Mesenchymal stem cell (in vitro differentiated cells and primary cell): ENCODE results near the gene SDCBP2.
A peak's percentile ranks its signal among the peaks of the same experiment; 100 is the strongest.

Experiments
- DNase-seq: peaks from one replicate; pipeline ENCODE4 v3.0.0-alpha.2; 2013
- H2AFZ ChIP-seq: one replicate; pipeline ENCODE4 v1.6.1; 2013; ENCODE audit warnings: low read depth, mild to moderate bottlenecking, control low read depth, inconsistent platforms, low read length, moderate library complexity
- H2AK5ac ChIP-seq: 2 replicates; pipeline ENCODE4 v1.6.1; 2013; ENCODE audit warnings: low read length, moderate library complexity, mild to moderate bottlenecking, inconsistent platforms; ENCODE audit not compliant: severe bottlenecking
- H2BK120ac ChIP-seq: one replicate; pipeline ENCODE4 v1.6.1; 2013; ENCODE audit warnings: low read depth, mild to moderate bottlenecking, inconsistent platforms, low read length, moderate library complexity
- H2BK12ac ChIP-seq, 2 experiments: one replicate each; pipeline ENCODE4 v1.6.1; 2013; ENCODE audit warnings: inconsistent platforms in 2 of 2, low read length in 2 of 2, mild to moderate bottlenecking in 2 of 2, moderate library complexity in 2 of 2, control low read depth in 1 of 2
- H2BK15ac ChIP-seq: one replicate; pipeline ENCODE4 v1.6.1; 2013; ENCODE audit warnings: mild to moderate bottlenecking, low read depth, inconsistent platforms; ENCODE audit not compliant: poor library complexity, severe bottlenecking
- H2BK5ac ChIP-seq: 2 replicates; pipeline ENCODE4 v1.6.1; 2013; ENCODE audit warnings: low read depth, mild to moderate bottlenecking, low read length, control low read depth, inconsistent platforms; ENCODE audit not compliant: poor library complexity, severe bottlenecking
- H3K14ac ChIP-seq, 2 experiments: one replicate each; pipeline ENCODE4 v1.6.1; 2013; ENCODE audit warnings: inconsistent platforms in 2 of 2, low read length in 2 of 2, control low read depth in 1 of 2, mild to moderate bottlenecking in 1 of 2, moderate library complexity in 1 of 2
- H3K18ac ChIP-seq, 2 experiments: one replicate each; pipeline ENCODE4 v1.6.1; 2013; ENCODE audit warnings: inconsistent platforms in 2 of 2, low read length in 2 of 2, control low read depth in 1 of 2, low read depth in 1 of 2, mild to moderate bottlenecking in 1 of 2
- H3K23ac ChIP-seq, 2 experiments: one replicate each; pipeline ENCODE4 v1.6.1; 2013; ENCODE audit warnings: inconsistent platforms in 2 of 2, low read length in 2 of 2, mild to moderate bottlenecking in 2 of 2, moderate library complexity in 2 of 2, control low read depth in 1 of 2
- H3K27ac ChIP-seq: 2 replicates; pipeline ENCODE4 v1.5.1; 2013; ENCODE audit warnings: mild to moderate bottlenecking, moderate library complexity, low read length, control low read depth, inconsistent platforms; ENCODE audit not compliant: poor library complexity, severe bottlenecking
- H3K27me3 ChIP-seq, 2 experiments: 2 replicates each; pipeline versions ENCODE4 v1.6.1 to v1.7.0; 2013; ENCODE audit warnings: low read length in 2 of 2, mild to moderate bottlenecking in 2 of 2, moderate library complexity in 2 of 2, control low read depth in 1 of 2, inconsistent platforms in 1 of 2; ENCODE audit not compliant: control insufficient read depth in 1 of 2, insufficient read depth in 1 of 2
- H3K36me3 ChIP-seq, 2 experiments: 2 replicates each; pipeline versions ENCODE4 v1.6.1 to v1.7.0; 2013; ENCODE audit warnings: low read length in 2 of 2, control low read depth in 1 of 2, inconsistent platforms in 1 of 2, low read depth in 1 of 2, mild to moderate bottlenecking in 1 of 2; ENCODE audit not compliant: insufficient read depth in 2 of 2, control insufficient read depth in 1 of 2
- H3K4ac ChIP-seq, 2 experiments: one replicate each; pipeline ENCODE4 v1.6.1; 2013; ENCODE audit warnings: inconsistent platforms in 2 of 2, low read length in 2 of 2, mild to moderate bottlenecking in 2 of 2, moderate library complexity in 2 of 2, control low read depth in 1 of 2, low read depth in 1 of 2
- H3K4me1 ChIP-seq: 2 replicates; pipeline ENCODE4 v1.6.1; 2013; ENCODE audit warnings: low read depth, low read length, control low read depth; ENCODE audit not compliant: control insufficient read depth, insufficient read depth
- H3K4me2 ChIP-seq: 2 replicates; pipeline ENCODE4 v1.6.1; 2013; ENCODE audit warnings: low read length, mild to moderate bottlenecking, inconsistent platforms; ENCODE audit not compliant: poor library complexity, severe bottlenecking
- H3K4me3 ChIP-seq, 2 experiments: 2 replicates each; pipeline versions ENCODE4 v1.5.1 to v1.7.0; 2013; ENCODE audit warnings: low read length in 2 of 2, mild to moderate bottlenecking in 2 of 2, control low read depth in 1 of 2, low read depth in 1 of 2; ENCODE audit not compliant: insufficient read depth in 1 of 2
- H3K79me1 ChIP-seq: replicated peaks from 2 replicates; pipeline ENCODE4 v1.6.1; 2013; ENCODE audit warnings: mild to moderate bottlenecking, control low read depth, low read length, inconsistent platforms; ENCODE audit not compliant: poor library complexity, severe bottlenecking
- H3K9ac ChIP-seq: 2 replicates; pipeline ENCODE4 v1.7.0; 2013; ENCODE audit warnings: mild to moderate bottlenecking, low read length, moderate library complexity
- H3K9me3 ChIP-seq: 2 replicates; pipeline ENCODE4 v1.7.0; 2013; ENCODE audit warnings: mild to moderate bottlenecking, low read length; ENCODE audit not compliant: control insufficient read depth
- H4K8ac ChIP-seq: one replicate; pipeline ENCODE4 v1.6.1; 2013; ENCODE audit warnings: inconsistent platforms, mild to moderate bottlenecking, low read length, moderate library complexity
- H4K91ac ChIP-seq: one replicate; pipeline ENCODE4 v1.6.1; 2013; ENCODE audit warnings: mild to moderate bottlenecking, low read length, inconsistent platforms
- WGBS: methylation state at CpG from one replicate; pipeline ENCODE4 v1.1.7; 2013; ENCODE audit warnings: mixed read lengths; 5-methylcytosine and 5-hydroxymethylcytosine counted together

SDCBP2 gene

GRCh38 chr20:1323256-1323655 is 5.7 kb downstream of the SDCBP2 start:
- Histone ChIP-seq H3K9ac (peak overlapping the region; percentile 75), H3K18ac (peak overlapping the region; percentile 14 to 86), H2BK15ac (no peak overlapping the region), H4K91ac (peak overlapping the region; percentile 85), H3K4me1 (peaks cover 21% of the 10 kb centered on the region), H3K27ac (no peak overlapping the region), H3K27me3 (no peaks in the 10 kb centered on the region), H3K9me3 (no peaks in the 10 kb centered on the region), H2AFZ (no peak overlapping the region), H3K36me3 (peaks cover 0 to 5% of the 10 kb centered on the region in 2 experiments), H3K4me3 (no peak overlapping the region), H3K4me2 (no peak overlapping the region), H2BK12ac (peak overlapping the region; percentile 12 to 92), H3K79me1 (peaks cover 12% of the 10 kb centered on the region), H2BK5ac (no peak overlapping the region), H3K23ac (no peak overlapping the region), H3K14ac (no peak overlapping the region), H2AK5ac (no peak overlapping the region), H4K8ac (peak overlapping the region; percentile 71), H2BK120ac (peak overlapping the region; percentile 34), H3K4ac (peak overlapping the region; percentile 55 to 89)
- no peak for DNase-seq
- 57% methylated on average over 4 of the region's 6 CpGs for WGBS

GRCh38 chr20:1322511-1323245 is 6.3 kb downstream of the SDCBP2 start:
- Histone ChIP-seq H3K9ac (peak overlapping the region; percentile 75), H3K14ac (peak overlapping the region in 1 of 2 experiments; percentile 74), H3K4ac (peak overlapping the region; percentile 55 to 89), H2BK120ac (peak overlapping the region; percentile 69), H3K4me2 (no peak overlapping the region), H3K79me1 (peaks cover 7% of the 10 kb centered on the region), H3K4me3 (no peak overlapping the region), H2AFZ (no peak overlapping the region), H2BK12ac (peak overlapping the region in 1 of 2 experiments; percentile 92), H4K91ac (peak overlapping the region; percentile 85), H3K36me3 (no peaks in the 10 kb centered on the region), H3K9me3 (no peaks in the 10 kb centered on the region), H3K27ac (no peak overlapping the region), H4K8ac (peak overlapping the region; percentile 89), H3K18ac (peak overlapping the region; percentile 74 to 86), H2AK5ac (no peak overlapping the region), H3K4me1 (peaks cover 16% of the 10 kb centered on the region), H2BK5ac (no peak overlapping the region), H3K27me3 (no peaks in the 10 kb centered on the region), H2BK15ac (peak overlapping the region; percentile 37), H3K23ac (no peak overlapping the region)
- DNase-seq: peak; percentile 98
- WGBS: 38% methylated on average over 11 of the region's 11 CpGs

GRCh38 chr20:1321654-1321939 is 7.3 kb downstream of the SDCBP2 start:
- no peak overlapping the region for H2BK5ac ChIP-seq
- no peak overlapping the region for H2AK5ac ChIP-seq
- peak overlapping the region; percentile 12 for H4K91ac ChIP-seq
- H3K4me3 ChIP-seq: no peak overlapping the region
- no peak overlapping the region for H2AFZ ChIP-seq
- H2BK12ac ChIP-seq: peak overlapping the region; percentile 15 to 89
- no peaks in the 10 kb centered on the region for H3K9me3 ChIP-seq
- H3K18ac ChIP-seq: peak overlapping the region; percentile 3 to 69
- no peak overlapping the region for H2BK120ac ChIP-seq
- H3K9ac ChIP-seq: no peak overlapping the region
- no peaks in the 10 kb centered on the region for H3K27me3 ChIP-seq
- H3K4me1 ChIP-seq: peaks cover 11% of the 10 kb centered on the region
- no peaks in the 10 kb centered on the region for H3K36me3 ChIP-seq
- no peak overlapping the region for H3K4me2 ChIP-seq
- peaks cover 2% of the 10 kb centered on the region for H3K79me1 ChIP-seq
- H3K27ac ChIP-seq: no peak overlapping the region
- no peak overlapping the region for H3K14ac ChIP-seq
- peak overlapping the region in 1 of 2 experiments; percentile 6 for H3K4ac ChIP-seq
- H2BK15ac ChIP-seq: peak overlapping the region; percentile 29
- DNase-seq: no peak
- peak overlapping the region; percentile 29 for H4K8ac ChIP-seq
- H3K23ac ChIP-seq: no peak overlapping the region
- WGBS: 82% methylated on average over 4 of the region's 4 CpGs

- WGBS: 86% methylated on average over 16 of the region's 17 CpGs
- H2BK12ac ChIP-seq: peak overlapping the region; percentile 79 to 89
- peak overlapping the region; percentile 38 to 69 for H3K18ac ChIP-seq
These were observed 7.9 kb downstream of the SDCBP2 start for GRCh38 chr20:1320902-1321653.

More at GRCh38 chr20:1320902-1321653, 7.9 kb downstream of the SDCBP2 start:
- no peak overlapping the region for H3K4me3 ChIP-seq
- H3K4me2 ChIP-seq: no peak overlapping the region
- H3K23ac ChIP-seq: no peak overlapping the region
- no peaks in the 10 kb centered on the region for H3K27me3 ChIP-seq
- peak overlapping the region in 1 of 2 experiments; percentile 9 for H3K14ac ChIP-seq
- no peak overlapping the region for H2AFZ ChIP-seq
- H3K79me1 ChIP-seq: peaks cover 2% of the 10 kb centered on the region
- peaks cover 10% of the 10 kb centered on the region for H3K4me1 ChIP-seq
- H2BK120ac ChIP-seq: peak overlapping the region; percentile 45
- no peak for DNase-seq
- peak overlapping the region; percentile 56 for H2BK15ac ChIP-seq
- peak overlapping the region in 1 of 2 experiments; percentile 6 for H3K4ac ChIP-seq
- no peak overlapping the region for H2AK5ac ChIP-seq
- H3K9me3 ChIP-seq: no peaks in the 10 kb centered on the region
- peak overlapping the region; percentile 36 for H4K91ac ChIP-seq
- H3K36me3 ChIP-seq: no peaks in the 10 kb centered on the region
- no peak overlapping the region for H3K9ac ChIP-seq
- peak overlapping the region; percentile 29 for H4K8ac ChIP-seq
- no peak overlapping the region for H3K27ac ChIP-seq
- H2BK5ac ChIP-seq: no peak overlapping the region
